GM21529 (cell line): ENCODE measurements around the gene PRDX1.
"Not testable (repeated sequence)": the region's sequence is repeated elsewhere in the genome, so short reads cannot be mapped to it uniquely, and the experiment has no call there.

ENCODE experiments used
- ATAC-seq: cut with Tn5 transposase; IDR thresholded peaks from one replicate; pipeline ENCODE4 v1.9.1; 2021; ENCODE audit not compliant: unreplicated experiment

Gene PRDX1

GRCh38 chr1:45536886-45537285 lies 15.2 kb upstream of the PRDX1 start:
- no peak for ATAC-seq

GRCh38 chr1:45535988-45536766 lies 14.5 kb upstream of the PRDX1 start:
- ATAC-seq = no peak

GRCh38 chr1:45531873-45532272 lies 10.2 kb upstream of the PRDX1 start:
- no peak for ATAC-seq

- no peak for ATAC-seq
Measured at GRCh38 chr1:45530632-45531135, 9.0 kb upstream of the PRDX1 start.

DNA sequence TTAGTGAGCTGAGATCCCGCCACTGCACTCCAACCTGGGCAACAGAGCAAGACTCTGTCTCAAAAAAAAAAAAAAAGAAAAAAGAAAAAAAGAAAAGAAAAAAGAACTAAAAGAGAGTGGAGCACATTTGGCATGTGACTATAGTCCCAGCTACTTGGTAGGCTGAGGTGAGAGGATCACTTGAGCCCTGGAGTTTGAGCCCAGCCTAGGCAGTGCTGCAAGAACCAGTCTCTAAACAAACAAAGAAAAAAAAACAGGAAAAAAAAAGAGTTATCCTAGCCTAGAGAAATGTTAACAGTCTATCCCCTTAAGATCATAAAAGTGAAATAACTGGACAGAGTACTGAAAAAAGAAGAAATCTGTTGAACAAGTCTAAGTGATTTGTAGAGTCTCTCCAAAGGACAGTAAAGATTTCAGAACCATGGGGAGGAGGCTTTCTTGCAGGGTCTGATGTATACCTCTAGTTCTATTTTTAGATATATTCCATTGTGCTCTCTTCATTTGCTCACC lies 4.5 kb upstream of the PRDX1 start:
- ATAC-seq = no peak

DNA sequence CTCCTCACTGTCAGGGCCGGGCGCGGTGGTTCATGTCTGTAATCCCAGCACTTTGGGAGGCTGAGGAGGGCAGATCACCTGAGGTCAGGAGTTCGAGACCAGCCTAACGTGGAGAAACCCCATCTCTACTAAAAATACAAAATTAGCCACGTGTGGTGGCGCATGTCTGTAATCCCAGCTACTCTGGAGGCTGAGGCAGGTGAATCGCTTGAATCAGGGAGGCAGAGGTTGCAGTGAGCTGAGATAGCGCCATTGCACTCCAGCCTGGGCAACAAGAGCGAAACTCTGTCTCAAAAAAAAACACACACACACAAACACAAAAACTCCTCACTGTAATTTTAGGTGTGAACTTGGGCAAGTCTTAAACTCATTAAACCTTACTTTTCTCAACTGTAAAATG lies 2.3 kb upstream of the PRDX1 start:
- not testable (repeated sequence) for ATAC-seq

DNA sequence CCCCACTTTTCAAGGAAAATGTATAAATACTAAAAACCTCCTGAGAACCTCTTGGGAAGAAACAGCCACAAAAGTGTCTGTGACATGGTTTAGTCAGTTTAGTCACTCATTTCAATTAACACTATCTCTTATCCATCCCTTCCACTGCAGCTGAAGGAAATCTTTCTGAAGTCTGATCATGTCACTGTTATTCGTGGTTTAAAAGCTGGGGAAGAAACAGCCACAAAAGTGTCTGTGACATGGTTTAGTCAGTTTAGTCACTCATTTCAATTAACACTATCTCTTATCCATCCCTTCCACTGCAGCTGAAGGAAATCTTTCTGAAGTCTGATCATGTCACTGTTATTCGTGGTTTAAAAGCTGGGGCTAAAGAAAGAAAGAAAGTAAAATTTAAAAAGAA lies 1.8 kb upstream of the PRDX1 start:
- ATAC-seq = not testable (repeated sequence)

DNA sequence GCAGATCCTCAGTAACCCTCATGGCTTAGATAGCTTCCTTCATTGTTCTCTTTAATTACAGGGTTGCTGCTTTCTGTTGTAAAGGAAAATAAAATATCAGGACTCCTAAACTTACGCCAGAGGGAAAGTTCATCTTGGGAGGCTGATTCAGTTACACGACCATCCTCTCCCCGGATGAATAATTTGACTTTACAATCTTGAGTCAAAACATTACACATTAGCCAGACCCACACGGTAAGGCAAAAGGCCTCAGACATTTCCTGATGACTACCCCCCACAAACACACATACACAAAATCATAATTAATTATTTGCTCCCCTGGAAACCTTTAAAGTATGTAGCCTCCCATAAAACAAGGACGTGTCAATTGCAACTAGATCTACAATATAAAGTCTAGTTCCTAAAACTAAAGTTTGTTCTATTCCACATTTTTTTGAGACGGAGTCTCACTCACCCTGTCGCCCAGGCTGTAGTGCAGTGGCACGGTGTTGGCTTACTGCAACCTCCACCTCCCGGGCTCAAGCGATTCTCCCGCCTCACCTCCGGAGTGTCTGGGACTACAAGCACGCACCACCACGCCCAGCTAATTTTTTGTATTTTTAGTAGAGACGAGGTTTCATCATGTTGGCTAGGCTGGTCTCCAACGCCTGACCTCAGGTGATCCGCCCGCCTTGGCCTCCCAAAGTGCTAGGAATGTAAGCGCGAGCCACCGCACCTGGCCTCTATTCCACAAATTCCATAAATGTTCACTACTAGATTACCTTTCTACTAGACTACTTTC lies 830 bp upstream of the PRDX1 start:
- no peak for ATAC-seq

DNA sequence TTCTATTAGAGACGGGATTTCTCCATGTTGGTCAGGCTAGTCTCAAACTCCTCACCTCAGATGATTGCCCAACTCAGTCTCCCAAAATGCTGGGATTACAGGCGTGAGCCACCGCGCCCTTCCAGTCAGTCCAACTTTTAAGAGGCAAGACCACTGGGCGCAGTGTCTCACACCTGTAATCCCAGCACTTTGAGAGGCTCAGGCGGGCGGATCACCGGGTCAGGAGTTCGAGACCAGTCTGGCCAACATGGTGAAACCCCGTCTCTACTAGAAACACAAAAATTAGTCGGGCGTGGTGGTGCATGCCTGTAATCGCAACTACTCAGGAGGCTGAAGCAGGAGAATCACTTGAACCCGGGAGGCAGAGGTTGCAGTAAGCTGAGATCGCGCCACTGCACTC lies 1.9 kb downstream of the PRDX1 start:
- ATAC-seq = not testable (repeated sequence)

DNA sequence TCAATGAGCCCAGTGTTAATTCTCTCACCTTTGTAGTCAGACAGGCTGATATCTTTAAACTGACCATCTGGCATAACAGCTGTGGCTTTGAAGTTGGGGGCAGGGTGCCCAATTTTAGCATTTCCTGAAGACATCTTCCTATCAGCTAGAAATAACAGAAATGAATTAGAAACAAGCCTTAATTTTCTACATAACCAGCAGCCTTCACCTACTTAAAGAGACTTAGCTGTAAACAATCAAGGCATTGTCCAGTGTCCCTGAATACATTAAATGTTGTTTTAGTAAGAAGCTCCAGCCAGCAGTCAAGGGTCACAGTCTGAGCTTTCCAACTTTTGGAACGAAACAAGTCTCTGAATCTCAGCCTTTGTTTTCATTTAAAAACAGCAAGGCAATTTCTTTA lies 2.8 kb downstream of the PRDX1 start:
- no peak for ATAC-seq

DNA sequence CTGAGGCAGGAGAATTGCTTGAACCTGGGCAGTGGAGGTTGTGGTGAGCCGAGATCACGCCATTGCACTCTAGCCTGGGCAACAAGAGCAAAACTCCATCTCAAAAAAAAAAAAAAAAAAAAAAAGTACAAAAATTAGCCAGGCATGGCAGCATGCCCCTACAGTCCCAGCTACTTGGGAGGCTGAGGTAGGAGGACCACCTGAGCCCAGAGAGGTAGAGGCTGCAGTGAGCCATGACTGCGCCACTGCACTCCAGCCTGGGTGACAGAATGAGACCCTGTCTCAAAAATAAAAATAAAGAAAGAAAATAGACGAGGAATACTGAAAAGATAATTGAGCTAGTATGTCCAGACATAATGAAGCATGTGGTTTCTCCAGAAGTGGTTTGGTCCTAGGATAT lies 3.3 kb downstream of the PRDX1 start:
- not testable (repeated sequence) for ATAC-seq

DNA sequence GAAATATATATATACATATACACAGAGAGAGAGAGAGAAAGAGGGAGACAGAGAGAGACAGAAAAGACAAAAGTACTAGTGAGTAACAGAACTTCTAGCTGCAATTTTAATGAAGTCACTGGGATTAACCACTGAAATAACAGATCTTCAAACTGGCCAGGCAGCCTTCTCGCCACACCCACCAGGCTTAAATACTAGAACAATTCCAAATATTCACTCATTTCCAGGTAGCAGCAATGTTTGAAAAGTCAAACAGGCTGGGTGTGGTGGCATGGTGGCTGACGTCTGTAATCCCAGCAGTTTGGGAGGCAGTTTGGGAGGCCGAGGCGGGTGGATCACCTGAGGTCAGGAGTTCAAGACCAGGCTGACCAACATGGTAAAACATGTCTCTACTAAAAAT lies 5.2 kb downstream of the PRDX1 start:
- no peak for ATAC-seq

GRCh38 chr1:45516036-45516435 lies 5.6 kb downstream of the PRDX1 start:
- no peak for ATAC-seq

- not testable (repeated sequence) for ATAC-seq
Measured at GRCh38 chr1:45513532-45514260, 8.0 kb downstream of the PRDX1 start.

GRCh38 chr1:45512641-45513054 lies 9.0 kb downstream of the PRDX1 start:
- ATAC-seq = no peak

- no peak for ATAC-seq
Measured at GRCh38 chr1:45510972-45511527, 10.6 kb downstream of the PRDX1 start.

GRCh38 chr1:45510036-45510971 lies 11.4 kb downstream of the PRDX1 start:
- no peak for ATAC-seq

DNA sequence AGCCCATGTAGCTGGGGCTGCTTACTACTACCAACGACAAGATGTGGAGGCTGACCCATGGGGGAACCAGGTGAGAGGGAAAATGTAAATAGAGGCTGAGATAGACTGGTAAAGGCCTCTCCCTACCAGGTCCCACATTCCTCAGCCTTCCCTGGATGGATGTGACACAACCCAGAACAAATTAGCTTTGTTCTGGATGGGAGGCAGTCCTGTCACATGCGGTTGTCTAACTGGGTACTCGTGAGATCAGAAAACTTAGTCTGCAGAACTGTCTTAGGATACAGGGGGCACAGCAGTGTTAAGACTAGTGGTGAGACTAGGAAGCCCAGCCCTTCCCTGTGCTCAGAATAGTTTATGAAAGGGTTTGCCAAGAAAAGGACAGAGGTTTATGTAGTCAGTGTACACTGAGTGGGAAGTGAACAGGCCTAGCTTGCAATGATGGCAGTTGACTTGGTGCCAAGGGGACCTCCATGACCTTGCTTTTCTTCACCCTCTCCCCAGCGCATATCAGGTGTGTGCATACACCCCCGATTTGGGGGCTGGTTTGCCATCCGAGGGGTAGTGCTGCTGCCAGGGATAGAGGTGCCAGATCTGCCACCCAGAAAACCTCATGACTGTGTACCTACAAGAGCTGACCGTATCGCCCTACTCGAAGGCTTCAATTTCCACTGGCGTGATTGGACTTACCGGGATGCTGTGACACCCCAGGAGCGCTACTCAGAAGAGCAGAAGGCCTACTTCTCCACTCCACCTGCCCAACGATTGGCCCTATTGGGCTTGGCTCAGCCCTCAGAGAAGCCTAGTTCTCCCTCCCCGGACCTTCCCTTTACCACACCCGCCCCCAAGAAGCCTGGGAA lies 13.2 kb downstream of the PRDX1 start:
- no peak for ATAC-seq

DNA sequence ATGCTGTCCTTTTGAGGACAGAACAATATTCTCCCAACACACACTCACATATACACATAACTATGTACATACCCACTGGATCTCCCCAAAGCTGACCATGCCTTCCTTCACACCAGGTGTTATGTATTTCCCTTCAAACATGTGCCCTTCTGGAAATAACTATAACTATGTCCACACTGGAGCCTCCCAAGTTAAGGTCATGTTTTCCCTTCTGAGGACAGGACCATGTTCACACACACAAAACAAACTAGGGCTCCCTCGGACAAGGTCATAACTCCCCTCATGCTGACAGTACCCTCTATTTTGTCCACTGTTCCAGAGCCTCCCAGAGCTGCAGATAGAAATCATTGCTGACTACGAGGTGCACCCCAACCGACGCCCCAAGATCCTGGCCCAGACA lies 13.8 kb downstream of the PRDX1 start:
- ATAC-seq = no peak
